GM18907 (cell line): ENCODE results near the gene MYO1C.
A peak's percentile ranks its signal among the peaks of the same experiment; 100 is the strongest.
"Not testable (repeated sequence)": the region's sequence is repeated elsewhere in the genome, so short reads cannot be mapped to it uniquely, and the experiment has no call there.

Experiments used
- ATAC-seq: cut with Tn5 transposase; IDR thresholded peaks from one replicate; pipeline ENCODE4 v1.9.1; 2021; ENCODE audit warnings: mild to moderate bottlenecking, moderate library complexity; ENCODE audit not compliant: unreplicated experiment

Gene MYO1C

DNA sequence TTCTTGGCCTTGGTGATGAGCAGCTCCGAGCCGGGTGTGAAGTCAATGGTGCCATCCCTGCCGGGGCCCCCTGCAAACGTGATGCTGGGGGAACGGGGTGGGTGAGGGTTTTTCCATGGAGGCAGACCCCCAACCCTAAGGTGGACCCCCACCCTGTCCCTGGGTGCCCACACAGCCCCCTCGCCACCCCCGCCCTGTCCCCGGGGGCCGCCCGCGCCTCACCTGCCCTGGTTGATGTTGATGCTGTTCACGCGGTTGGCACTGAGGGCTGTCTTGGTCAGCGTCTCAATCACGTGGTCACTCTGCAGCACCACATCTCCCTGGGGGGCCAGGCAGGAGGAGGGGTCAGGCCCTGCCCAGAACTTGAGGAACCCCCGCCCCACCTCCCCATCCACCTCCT lies 25.2 kb downstream of the MYO1C start:
- no peak for ATAC-seq

DNA sequence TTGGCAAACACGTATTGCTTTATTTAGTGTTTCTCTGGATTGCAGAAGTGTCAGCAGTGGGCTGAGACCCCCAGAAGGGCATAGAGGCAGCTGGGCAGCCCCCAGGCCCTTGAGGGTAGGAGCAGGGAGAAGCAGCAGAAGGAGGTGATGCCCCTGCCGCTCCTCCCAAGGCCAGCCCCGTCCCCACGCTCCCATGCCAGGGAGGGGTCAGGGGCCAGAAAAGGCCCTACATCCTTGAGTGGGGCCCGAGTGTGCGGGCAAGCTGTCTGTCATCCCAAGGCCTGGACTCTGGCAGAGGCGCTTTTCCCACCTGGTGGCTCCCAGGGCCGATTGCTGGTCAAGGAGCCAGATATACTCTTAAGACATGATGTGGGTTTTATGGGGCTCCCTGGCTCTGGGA lies 28.3 kb downstream of the MYO1C start:
- ATAC-seq = no peak

DNA sequence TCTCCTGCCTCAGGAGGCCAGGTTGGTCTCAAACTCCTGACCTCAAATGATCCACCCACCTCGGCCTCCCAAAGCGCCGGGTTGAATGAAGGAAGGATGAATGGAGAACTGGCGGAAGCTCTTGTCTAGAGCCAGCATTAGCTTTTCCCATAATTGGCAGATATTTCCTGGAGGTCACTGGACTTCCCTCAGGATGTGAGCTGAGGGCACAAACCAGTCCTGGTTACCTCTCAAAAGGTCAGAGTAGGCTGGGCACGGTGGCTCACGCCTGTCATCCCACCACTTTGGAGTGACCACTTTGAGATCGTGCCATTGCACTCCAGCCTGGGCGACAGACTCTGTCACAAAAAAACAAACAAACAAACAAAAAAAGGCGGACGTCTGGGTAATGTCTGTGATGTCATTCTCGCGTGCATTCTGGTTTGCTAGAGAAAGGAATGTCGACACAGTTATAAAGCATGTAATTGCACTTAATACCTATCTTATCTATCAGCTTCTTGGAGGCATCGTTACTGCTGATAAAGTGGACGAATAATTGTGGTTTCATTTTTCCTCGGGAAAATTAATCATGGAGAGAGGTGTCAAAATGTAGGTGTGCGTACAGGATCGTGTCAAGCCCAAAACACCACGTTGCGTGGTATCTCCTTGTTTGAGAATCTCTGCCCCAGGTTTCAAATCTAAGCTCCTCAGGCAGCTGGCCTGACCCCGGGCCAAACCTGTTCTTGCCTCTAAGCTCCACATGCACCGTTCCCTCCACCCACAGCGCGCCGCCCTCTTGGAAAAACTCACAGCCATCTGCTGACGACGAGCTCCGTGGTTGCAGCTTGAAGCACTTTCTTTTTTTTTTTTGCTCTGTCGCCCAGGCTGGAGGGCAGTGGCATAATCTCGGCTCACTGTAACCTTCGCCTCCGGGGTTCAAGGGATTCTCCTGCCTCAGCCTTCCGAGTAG lies 30.0 kb downstream of the MYO1C start:
- ATAC-seq = no peak

GRCh38 chr17:1461198-1461944 lies 31.1 kb downstream of the MYO1C start:
- ATAC-seq = no peak

DNA sequence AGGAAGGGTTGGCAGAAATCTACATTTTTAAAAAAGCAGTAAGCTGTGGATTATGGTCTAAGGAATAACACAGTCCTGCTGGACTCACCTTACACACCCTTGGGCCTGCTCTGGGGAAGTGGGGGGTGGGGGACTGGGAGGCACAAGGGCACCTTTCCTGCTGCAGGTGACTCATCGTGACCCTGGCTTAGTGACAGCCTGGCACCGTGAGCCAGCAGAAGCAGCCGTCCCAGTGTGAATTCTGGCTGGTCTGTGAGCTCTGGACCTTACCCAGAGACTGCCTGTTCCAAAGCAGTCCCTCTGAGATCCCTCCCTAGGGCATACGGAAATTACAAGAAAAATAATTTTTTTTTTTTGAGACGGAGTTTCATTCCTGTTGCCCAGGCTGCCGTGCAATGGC lies 32.3 kb downstream of the MYO1C start:
- no peak for ATAC-seq

DNA sequence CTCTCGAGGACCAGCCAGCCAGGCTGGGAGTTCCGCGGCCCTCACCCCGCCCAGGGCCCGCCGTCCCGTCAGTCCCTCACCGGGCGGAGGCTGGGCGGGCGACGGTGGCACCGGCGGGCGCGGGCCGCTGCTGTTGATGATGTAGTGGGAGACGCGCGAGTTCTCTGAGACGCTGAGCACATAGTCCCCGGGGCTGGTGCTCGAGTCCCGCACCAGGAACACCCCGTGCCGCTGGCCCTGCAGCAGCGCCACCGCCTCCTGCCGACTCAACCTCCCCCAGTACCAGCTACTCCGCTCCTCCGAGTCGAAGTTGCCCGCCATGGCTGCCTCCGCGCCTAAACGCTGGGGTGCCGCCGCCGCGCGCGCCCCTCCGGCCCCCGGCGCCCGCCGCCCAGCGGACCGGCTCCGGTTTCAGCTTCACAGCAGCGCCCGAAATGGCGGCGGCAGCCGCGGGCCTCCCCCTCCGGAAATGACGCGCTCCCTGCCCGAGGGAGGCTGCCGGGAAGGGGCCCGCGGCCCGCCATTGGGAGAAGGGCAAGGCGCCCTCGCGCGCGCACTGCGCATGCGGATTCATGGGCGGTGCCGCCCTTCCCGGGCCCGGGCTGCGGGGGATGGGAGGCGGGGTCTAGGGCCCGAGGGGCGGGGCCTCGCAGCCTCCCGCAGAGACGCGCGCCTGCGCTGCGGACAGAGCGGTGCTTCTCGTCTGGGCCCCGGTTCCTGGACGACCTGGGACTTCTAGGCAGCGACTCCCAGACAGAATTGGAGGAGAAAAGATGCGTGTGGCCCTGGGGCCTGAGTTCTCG lies 36.5 kb downstream of the MYO1C start, which contains the start of gene CRK:
CRK (minus strand) TSS at position 436 of the 803 bp plus-strand sequence; CDS start at position 321, 115 bp downstream.
- ATAC-seq = peak; percentile 72

GRCh38 chr17:1455291-1455796 lies 37.1 kb downstream of the MYO1C start:
- ATAC-seq = peak; percentile 40

DNA sequence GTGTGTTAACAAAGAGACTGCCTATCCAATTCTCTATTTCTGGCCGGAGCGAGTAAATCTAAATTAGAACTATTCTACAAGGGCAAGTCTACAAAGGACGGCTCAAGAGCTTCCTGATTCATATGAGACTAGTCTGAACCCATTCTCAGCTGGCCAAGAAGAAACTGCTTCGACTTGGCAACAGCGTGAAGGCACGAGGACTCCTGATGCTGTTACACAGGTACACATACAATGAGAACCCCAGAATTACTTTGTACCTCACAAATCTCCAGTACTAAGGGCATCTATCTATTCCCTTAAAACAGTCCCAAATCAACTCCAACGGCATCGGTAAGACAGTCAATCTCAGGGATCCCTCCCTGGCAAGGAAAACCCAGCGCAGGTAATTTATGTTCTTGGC lies 37.9 kb downstream of the MYO1C start:
- ATAC-seq = no peak

DNA sequence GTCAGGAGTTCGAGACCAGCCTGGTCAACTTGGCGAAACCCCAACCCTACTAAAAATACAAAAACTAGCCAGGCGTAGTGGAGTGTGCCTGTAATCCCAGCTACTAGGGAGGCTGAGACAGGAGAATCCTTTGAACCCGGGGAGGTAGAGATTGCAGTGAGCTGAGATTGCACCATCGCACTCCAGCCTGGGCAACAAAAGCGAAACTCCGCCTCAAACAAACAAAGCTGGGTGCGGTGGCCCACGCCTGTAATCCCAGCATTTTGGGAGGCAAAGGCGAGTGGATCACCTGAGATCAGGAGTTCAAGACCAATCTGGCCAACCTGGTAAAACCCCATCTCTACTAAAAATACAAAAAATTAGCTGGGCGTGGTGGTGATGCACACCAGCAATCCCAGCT lies 38.8 kb downstream of the MYO1C start:
- not testable (repeated sequence) for ATAC-seq

DNA sequence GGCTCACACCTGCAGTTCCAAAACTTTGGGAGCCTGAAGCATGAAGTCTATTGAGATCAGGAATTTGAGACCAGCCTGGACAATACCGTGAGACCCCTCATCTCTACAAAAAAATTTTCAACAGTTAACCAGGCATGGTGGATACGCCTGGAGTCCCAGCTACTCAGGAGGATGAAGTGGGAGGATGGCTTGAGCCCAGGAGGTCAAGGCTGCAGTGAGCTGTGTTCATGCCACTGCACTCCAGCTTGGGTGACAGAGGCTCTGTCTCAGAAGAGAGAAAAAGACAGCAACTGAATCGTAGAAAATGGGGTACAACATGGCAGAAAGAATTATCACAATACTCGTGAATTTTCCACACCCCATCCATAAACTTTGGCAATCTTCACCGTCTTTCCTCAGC lies 39.6 kb downstream of the MYO1C start:
- ATAC-seq = no peak

GRCh38 chr17:1450261-1450660 lies 42.2 kb downstream of the MYO1C start:
- ATAC-seq = not testable (repeated sequence)

DNA sequence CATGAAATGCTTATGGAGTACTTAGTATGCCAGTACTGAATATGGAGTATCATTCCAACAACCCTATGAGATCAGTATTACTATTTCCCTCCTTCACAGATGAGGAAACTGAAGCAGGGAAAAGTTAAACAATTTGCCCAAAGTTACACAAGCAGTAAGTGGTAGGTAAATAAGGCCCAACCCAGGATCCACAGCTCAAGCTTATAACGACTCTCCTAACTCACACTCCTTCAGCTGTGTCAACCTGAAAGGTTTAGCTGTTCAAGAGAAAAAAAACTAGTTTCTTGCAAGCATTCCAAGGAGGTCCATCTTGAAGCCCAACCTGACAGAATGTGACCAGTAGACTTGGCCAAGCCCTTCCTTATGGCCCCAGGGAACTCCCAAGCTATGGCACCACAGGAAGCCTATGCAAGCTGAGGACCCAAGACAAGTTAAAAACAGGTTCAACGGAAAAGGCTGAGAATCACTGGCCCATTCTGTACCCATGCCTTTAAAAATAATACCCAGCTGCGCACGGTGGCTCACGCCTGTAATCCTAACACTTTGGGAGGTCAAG lies 43.0 kb downstream of the MYO1C start:
- no peak for ATAC-seq

GRCh38 chr17:1447052-1447451 lies 45.4 kb downstream of the MYO1C start:
- ATAC-seq = no peak

GRCh38 chr17:1446201-1446600 lies 46.3 kb downstream of the MYO1C start:
- ATAC-seq = no peak

DNA sequence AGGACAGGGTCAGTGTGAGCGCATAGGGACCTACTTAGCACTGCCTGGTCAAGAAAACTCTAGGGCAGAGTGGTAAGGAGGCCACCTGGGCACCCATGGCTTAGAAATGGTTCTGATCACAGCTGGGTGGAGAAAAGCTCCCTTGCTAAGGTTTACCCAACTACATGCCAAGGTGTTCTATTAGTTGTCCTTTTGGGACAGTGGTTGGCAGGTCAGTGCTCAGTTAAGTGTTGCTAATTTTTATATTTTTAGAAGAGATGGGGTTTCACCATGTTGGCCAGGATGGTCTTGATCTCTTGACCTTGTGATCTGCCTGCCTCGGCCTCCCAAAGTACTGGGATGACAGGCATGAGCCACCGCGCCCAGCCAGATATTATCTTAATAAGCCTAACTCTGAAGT lies 46.8 kb downstream of the MYO1C start:
- not testable (repeated sequence) for ATAC-seq

GRCh38 chr17:1442721-1443120 lies 49.8 kb downstream of the MYO1C start:
- not testable (repeated sequence) for ATAC-seq

DNA sequence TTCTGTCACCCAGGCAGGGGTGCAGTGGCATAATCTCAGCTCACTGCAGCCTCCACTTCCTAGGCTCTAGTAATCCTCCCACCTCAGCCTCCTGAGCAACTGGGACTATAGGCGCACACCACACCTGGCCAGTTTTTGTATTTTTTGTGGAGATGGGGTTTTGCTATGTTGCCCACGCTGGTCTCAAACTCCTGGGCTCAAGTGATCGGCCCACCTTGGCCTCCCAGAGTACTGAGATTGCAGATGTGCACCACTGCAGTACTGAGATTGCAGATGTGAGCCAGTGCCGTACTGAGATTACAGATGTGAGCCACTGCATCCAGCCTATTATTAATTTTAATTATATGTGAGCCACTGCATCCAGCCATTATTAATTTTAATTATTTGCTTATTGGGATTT lies 50.3 kb downstream of the MYO1C start:
- ATAC-seq = no peak

DNA sequence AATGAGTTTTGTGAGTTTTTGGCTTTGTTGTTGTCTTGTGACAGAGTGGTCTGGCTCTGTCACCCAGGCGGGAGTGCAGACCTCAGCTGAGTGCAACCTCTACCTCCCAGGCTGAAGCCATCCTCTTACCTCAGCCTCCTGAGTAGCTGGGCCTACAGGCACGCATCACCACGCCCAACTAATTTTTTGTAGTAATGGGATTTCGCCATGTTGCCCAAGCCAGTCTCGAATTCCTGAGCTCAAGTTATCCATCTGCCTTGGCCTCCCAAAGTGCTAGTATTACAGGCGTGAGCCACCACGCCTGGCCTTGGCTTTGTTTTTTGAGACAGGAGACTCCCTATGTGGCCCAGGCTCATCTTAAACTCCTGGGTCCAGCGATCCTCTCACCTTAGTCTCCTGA lies 51.6 kb downstream of the MYO1C start:
- ATAC-seq = no peak

DNA sequence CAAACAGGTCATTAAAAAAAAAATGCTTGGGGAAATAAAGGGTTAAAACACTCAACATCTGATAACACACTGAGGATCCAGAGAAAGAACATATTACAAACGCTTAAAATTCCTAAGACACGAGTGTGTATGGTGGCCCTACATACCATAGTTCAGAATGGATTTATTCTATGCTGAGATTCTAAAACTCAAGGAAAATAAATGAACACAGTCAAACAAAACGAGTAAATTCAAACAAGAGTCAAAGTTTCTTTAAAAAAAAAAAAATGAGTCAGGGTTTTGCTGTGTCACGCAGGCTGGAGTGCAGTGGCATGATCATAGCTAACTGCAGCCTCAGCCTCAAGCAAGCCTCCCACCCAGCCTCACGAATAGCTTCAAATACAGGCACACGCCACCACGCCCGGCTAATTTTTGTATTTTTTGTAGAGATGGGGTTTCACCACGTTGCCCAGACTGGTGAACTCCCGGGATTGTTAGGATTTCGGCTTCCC lies 53.8 kb downstream of the MYO1C start:
- ATAC-seq = no peak

- ATAC-seq = no peak
Measured at GRCh38 chr17:1435326-1435725, 57.2 kb downstream of the MYO1C start.
